T-helper 9 cell (primary cell): Measurements from ENCODE around the gene JUP.
"Not testable (repeated sequence)": the region's sequence is repeated elsewhere in the genome, so short reads cannot be mapped to it uniquely, and the experiment has no call there.

Experiments
- DNase-seq: peaks from one replicate; pipeline ENCODE4 v3.0.0-alpha.2; 2020

Gene JUP

DNA sequence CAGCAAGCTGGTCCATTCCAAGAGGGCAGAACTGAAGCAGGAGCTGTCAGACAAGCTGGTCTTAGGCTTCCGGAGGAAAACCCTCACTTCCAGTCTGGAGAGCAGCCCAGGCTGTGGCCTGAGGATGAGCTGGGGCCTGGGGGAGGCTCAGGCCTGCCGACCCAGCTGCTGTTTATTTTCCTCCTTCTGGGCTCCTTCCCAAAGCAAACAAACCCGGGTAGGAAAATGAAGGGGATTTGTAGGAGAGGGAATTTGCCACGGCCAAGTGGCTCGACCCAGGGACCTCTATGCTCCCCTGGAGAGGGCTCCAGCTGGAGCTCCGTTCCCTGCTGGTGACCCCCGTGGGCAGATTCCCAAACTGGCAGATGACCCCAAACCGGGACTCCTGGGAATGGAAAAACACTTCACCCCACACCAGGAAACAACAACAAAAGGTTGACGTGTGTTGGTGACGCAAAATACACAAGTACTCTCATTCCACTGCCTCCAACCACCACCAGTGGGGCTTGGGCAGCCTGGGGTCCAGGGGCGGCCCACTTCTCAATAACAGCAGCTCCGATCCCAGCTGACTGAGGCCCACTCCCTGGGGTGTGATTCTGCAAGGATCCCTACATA, 8.8 kb downstream of the JUP start:
- no peak for DNase-seq

DNA sequence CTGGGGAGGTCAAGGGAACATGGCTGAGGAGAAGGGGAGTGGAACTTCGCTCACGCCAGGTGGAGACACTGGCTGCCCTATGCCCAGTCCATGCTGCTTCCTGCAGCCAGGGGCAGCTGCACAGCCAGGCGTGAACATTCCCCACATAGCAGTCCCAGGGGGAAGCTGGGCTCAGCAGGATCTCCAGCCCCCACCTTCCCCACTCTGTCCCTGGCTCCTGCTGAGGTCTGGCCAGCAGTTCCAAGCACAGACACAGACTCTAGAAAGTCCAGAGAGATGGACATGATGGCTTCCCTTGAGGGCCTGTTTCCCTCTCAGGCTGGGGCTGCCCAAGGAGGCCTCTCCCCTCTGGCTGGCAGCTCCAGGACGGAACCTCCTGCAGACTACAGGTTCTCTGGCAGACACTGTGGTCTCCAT, 9.3 kb downstream of the JUP start:
- DNase-seq: no peak

DNA sequence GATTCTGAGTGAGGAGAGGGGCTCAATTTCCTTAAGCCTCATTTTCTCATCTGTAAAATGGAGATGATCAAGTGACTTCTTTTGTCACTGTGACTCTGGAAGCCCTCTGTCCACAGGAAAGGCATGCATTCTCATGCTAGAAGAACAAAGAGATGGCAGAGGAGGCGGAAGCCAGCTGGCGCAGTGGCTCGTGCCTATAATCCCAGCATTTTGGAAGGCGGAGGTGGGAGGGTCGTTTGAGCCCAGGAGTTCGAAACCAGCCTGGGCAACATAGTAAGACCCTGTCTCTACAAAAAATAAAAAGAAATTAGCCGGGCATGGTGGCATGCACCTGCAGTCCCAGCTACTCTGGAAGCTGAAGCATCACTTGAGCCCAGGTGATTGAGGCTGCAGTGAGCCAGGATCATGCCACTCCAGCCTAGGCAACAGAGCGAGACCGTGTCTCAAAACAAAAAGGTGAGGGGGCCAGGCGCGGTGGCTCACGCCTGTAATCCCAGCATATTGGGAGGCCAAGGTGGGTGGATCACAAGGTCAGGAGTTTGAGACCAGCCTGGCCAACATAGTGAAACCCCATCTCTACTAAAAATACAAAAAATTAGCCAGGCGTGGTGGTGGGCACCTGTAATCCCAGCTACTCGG, 10.1 kb downstream of the JUP start:
- DNase-seq: not testable (repeated sequence)

DNA sequence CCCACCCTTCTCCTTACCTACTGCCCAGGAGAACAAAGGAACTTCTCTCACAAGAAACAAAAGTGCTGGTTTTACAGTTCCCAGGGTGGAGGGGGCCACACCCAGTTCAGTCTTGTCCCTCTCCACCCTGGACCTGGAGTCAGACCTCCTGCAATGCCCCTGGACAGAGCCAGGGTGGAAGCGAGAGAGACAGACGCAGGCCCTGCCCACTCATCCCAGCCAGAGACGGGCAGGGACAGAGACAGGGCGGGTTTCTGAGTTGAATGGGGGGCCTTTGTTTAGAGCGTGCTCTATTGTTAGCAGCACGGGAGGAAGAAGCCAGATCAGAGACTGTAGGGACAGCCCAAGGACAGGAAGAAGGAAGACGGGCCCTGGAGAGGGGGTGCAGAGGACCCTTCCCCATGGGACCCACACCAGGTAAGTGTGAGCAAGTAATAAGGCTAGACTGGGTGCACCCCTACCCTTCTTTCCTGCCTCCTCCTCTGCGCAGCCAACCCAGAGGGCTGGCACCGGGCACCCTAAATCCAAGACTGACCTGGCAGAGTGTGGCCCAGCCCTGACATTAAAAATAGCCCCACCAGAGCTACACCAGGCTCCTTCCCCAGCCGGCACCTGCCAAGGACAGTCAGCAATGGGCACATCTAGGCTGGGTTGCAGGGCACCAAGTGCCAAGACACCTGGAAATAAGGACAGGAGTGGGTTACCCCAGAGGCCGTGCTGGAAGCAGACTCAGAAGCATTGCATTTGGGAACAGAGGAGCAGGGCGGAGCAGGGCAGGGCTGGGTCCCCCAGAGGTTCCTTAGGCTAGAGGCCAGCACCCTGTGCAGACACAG, 10.9 kb downstream of the JUP start:
- no peak for DNase-seq

DNA sequence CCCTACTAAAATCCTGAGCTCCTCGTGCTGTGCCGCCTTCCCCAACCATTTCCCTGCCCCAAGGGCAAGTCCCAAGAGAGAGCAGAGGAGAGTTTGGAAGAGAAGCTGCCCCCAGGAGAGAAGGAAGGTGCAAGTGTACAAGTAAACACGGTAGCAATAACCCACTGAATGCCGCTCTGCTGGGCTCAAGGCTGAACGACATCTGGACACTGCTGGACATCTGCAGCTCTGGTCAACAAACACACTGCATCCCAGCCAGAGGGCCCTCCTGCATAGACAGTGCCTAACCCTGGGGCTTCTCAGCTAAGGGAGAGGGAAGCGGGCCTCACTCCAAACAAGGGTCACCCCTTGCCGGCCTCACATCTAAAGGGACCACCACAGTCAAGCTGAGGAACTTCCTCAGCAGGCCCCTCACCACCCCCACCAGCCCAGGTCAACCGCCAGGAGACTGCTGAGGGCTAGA, 12.7 kb downstream of the JUP start:
- DNase-seq: no peak

DNA sequence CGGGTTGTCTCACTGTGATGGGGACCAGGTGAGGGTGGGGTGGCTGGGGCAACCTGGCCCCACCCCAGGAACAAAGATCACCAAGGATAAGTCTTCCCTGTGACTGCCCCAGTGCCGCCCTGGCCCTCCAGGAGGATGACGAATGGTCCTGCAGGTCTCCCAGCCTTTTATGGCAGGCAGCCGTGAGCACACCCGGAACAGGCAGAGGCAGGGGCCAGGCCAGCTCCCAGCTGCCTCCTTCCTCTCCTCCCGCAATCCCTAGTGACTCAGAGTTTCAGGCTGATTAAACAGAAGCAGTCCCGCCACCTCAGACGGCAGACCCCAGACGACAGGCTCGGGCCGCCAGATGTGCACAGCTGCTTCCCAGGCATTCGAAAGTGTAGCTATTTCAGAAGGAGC, 13.3 kb downstream of the JUP start:
- DNase-seq: no peak

DNA sequence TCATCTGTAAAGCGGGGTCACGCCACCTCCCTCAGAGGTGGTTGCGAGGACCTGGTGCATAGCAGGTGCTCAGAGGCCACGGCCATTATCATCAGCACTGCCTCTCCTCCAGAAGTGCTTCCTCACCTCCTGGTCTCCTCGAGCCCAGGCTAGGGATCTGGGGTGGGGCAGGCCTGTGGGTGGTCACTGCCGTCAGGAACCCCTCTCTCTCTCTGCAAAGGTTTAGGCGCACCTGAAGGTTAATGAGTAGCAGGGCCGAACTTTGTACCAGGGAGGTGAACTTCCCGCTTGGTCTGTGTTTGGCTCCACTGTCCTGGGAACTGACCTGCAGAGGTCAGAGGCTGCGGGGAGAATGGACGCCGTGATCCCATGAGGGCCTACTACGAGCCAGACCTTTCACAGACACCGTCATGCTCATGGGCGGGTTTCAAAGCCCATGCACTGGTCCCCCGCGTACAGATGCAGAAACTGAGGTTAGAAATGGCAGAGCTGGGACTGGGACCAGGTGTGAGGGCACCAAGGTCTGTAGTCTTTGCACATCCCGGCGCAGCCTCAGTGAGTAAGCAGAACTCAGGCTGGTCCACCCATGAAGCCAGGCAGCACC, 13.8 kb downstream of the JUP start:
- DNase-seq: no peak

DNA sequence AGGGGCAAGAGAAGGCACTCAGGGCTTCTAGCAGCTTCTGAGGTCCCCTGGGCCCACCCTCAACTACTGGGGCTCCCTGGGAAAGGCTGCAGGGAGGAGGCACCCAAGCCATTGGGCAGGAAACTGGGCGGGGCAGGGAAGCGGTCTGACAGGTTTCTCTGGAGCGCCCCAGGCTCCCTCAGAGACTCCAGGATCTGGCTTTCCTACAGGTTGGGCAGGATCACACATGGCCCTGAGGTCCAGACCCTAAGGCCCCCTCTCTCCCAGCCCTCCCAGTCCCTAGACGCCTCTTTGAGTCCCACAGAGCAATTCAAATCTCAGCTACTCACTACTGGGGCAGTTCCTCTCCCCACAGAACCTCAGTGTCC, 14.3 kb downstream of the JUP start:
- DNase-seq: no peak

DNA sequence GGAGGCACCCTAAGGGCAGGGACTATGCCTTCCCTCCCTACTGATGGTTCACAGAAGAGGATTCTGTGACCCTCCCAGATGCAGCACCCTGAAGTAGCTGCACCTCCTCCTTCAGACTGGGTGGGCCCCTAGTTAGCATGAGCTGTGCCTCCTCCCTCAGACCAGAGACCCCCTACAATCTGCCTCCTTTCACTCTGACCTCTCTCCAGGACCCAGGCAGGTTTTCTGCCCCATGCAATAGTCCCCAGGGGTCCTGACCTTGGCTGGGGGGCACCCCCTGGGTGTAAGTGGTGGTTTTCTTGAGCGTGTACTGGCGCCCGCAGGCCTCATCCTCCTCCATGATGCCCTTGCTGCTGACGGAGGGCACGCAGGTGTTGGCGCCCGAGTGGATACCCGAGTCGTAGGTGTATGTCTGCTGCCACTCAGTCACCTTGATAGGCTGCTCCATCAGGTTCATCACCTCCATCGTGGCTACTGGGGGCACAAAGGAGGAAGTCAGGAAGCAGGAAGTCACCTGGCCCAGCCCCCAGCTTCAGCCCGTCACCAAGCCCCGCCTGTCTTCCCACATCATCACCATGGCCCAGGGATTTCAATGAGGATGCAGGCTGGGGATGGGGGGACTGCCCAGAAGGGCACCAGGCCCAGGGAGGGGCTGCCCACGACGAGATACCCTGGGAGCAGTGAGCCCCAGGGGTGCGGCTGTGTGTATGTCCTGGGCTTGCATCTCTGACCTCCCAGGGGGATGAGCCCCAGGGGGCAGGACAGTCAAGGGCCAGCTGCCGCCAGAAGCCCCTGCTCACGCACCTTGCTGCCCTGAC, 14.9 kb downstream of the JUP start:
- no peak for DNase-seq

DNA sequence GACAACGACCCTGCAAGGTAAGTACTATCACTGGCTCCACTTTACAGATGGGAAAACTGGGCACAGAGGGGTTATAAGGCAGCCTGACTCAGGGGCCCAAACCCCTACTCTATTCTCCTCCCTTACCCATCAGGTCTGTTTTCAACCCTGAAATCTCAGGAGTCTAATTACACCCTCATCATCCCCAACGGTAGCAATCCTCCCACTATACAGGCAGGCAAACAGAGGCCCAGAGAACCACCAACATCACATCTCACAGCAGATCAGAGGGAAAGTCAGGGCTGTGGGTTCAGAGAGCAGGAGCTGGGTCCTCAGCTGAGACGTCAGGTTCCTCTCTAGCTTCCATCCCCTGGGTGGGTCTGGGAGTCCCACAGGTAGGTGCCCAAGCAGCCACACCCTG, 16.5 kb downstream of the JUP start:
- no peak for DNase-seq

DNA sequence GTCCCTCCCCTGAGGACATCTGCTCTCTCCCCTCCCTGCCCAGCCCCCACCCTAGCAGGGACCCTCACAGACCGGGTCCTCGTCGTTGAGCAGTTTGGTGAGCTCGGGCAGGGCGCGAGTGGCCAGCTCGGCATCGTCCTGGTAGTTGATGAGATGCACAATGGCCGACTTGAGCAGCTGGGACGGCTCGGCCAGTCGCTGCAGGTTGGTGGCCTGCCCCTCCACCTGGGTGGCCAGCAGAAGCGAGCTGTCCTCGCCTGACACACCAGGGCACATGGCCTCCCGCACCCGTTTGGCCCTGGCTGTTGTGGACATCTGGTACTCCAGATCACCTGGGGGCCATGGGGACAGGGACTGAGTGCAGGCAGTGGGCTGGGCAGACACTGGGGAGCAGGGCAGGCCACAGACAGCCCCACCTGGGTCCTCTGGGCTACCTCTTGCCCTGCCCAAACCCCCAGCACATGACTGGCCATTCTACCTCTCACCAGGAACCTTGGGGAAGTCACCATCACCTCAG, 17.1 kb downstream of the JUP start:
- DNase-seq: no peak

DNA sequence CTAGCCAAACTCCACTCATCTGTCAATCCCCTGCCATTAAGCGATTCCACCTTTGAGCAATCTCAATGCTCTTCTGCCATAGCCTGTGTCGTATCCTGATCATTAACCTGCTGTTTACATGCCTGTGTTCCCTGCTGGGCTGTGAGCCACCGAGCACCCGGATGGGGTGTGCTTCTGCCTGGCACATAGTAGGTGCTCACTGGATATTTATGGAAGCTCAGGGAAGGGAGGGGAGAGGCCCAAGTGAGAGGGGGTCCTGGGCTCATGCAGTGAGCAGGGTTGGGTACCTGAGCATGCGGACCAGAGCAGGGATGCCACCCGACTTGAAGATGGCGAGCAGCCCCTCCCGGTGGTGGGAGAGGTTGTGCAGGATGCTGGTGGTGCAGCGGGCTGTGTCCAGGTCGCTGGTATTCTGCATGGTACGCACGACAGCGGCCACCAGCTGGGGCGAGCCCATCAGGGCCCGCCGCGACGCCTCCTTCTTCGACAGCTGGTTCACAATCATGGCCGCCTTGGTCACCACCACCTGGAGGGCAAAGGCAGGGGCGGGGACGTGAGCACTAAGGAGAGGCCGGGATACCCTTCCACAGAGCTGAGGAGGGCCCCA, 17.7 kb downstream of the JUP start:
- DNase-seq: no peak

DNA sequence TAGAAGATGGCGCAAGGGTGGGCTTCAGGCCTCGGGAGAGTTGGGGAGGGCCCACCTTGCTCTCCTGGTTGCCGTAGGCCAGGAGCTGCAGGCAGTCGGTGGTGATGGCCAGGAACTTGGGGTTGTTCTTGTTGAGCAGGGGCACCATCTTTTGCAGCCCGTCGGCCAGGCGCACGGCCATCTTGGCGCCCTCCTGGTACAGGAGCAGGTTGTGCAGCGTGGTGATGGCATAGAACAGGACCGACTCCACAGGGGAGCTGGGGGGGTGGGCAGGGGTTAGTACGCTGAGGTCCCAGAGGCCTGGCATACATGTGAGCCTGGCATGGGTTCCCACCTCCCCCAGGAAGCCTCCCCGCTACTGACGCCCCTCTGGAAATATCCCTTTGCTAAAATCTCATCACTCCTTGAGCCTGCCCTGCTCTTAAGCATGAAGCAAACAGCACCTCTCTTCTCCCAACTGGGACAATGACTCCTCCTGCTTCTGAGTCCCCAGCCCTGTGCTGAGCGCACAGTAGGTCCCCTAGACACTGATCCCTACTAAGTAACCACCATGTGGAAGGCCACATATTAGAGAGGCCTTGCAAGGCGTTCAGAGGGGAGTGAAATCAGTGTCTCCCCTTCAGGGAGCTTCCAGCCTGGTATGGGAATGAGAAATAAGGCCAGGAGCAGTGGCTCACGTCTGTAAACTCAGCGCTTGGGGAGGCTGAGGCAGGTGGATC, 19.0 kb downstream of the JUP start:
- DNase-seq: no peak

DNA sequence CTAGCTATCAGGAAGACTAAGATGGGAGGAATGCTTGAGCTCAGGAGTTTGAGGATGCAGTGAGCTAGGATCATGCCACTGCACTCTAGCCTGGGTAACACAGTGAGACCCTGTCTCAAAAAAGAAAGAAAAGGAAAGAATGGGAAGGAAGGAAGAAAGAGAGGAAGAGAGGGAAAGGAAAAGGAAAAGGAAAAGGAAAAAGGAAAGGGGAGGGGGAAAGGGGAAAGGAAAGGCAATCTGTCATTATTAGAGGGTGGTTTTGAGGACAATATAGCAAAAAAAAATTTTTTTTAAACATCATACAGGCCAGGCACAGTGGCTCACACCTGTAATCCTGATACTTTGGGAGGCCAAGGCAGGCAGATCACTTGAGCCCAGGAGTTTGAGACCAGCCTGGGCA, 20.4 kb downstream of the JUP start:
- DNase-seq: no peak

DNA sequence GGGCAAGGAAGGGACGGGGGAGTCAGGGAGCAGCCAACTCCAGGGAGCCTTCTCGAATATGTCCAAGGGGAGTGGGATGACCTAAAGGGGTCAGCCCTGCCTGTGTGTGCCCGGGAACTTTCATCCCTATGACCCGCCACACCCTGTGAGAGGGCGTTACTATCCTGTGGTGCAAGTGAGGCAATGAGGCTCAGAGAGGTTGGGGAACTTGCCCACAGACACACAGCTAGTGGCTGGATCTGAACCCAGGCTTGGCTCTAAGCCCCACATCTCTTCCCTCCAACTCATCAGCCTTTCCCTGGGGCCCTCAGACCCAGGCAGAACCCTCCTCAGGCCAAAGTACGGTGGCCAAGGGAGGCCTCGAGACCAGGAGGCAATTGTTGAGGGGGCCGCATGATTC, 23.2 kb downstream of the JUP start:
- DNase-seq: no peak

DNA sequence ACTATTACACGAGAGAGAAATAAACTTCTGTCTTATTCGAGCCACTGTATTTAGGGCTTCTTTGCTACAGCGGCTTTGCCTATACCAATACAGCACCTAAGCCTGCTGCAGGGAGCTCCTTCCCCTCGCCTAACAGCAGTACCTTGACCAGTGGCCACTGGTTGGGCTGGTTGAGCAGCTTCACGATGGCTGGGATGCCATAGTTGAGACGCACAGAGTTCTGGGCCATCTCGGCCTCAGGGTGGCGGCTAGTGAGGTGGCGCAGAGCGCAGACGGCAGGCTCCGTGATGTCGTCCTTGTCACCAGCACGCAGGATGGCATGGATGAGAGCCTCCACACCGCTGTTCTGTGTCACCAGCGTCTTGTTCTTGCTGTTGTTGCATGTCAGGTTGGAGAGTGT, 23.7 kb downstream of the JUP start:
- DNase-seq: no peak

DNA sequence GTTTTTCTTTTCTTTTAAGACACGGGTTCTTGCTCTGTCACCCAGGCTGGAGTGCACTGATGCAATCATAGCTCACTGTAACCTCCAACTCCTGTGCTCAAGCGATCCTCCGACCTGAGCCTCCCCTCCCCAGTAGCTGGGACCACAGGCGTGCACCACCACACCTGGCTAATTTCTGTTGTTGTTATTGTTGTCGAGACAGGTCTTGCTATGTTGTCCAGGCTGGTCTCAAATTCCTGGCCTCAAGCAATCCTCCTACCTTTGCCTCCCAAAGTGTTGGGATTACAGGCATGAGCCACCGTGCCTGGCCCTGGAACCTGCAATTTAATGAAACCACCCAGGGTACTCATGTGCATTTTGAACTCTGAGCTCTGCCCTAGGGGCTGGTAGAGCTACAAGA, 24.1 kb downstream of the JUP start:
- DNase-seq: no peak

DNA sequence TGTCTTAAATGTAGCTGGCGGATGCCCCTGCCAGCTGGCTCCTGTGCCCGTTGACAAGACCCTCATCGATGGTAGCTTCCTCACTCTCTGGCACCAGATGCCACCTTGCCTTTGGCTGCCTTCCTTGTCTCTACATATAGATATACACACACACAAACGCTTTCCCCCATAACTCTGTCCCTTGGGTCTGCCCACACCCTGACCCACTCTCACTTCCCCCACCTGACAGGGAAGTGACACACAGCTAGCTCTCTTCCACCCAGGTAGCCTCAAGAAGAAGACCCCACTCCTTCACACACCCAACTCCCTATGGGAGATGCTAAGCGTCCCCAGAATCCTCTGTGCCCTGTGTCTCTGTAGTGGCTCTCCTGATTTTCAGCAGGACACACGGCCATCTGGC, 25.6 kb downstream of the JUP start:
- no peak for DNase-seq

DNA sequence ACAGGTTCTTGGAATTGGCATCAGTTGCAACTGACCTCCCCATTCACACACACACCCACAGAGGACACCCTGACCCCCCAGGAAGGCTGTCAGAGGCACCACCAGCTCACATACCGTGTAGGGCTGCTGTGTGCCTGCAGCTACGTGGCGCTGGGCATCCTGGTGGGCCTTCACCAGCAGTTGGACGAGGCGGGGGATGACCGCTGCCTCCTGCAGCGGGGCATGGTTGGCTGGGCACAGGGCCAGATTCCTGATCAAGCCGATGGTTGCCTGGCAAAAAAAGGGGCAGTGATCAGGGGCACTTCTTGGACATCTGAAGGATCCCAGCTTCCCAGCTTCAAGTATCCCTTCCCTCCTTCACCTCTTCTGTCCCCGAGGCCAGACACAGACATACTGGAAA, 27.9 kb downstream of the JUP start:
- DNase-seq: no peak

DNA sequence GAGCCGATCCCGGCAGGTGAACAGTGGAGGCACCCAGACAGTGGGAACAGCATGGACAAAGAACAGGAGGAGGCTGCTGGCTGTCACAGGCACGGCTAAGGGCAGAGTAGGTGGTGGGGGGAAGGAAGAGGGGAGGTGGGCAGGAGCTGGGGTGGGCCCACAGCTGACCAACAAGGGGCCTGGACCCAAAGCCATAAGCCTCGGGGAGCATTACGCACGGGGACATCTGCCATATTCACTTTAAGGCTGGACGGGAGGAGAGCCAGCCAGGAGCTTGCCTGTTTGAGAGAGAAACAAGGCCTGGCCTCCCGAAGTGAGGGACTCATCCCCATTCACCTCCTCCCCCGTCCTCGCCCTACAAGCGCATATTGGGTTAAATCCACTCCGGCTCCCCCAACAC, 32.4 kb downstream of the JUP start:
- no peak for DNase-seq

DNA sequence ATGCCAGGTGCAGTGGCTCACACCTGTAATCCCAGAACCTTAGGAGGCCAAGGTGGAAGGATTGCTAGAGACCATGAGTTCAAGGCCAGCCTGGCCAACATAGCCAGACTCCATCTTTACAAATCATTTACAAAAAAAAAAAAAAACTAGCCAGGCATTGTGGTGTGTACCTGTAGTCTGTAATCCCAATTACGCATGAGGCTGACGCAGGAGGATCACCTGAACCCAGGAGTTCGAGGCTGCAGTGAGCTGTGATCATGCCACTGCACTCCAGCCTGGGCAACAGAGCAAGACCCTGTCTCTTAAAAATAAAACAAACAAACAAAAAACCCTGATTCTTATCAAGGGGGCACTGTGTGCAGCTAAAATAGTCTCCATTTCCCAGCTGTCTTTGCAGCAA, 35.2 kb downstream of the JUP start:
- DNase-seq: no peak

DNA sequence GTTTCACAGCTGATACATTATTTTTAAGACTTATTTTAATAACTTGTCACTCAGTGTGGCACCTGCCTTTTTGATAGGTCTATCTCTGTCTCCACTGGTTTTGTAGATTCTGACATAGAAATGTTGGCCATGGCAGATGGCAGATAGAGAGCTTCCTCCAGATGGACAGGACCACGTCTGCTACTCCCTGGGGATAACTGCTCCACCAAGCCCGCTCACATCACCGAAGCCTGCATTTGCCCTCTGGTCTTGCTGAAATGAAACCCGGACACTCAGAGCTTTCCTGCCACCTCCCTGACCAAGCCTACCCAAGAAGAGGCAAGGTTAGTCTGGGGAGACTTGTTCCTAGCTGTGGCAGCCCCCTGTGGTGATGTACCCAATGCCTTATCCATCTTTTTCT, 35.6 kb downstream of the JUP start:
- no peak for DNase-seq
